PC-3 (cell line): Measurements from ENCODE around the gene TCP11.

Source experiments
- EZH2 ChIP-seq: fragments of 300-600 bp; sonication (generic); IDR thresholded peaks from one replicate; pipeline ENCODE4 v1.6.1; 2017; ENCODE audit warnings: antibody characterized with exemption, mild to moderate bottlenecking, low read length; ENCODE audit not compliant: unreplicated experiment
- TF ChIP-seq, protein P1 (sequence below): fragments of 300-600 bp; sonication (generic); conservative IDR thresholded peaks from 2 replicates; pipeline ENCODE4 v1.5.1; 2017; ENCODE audit warnings: antibody characterized with exemption, low read depth, mild to moderate bottlenecking, low read length

DNA sequence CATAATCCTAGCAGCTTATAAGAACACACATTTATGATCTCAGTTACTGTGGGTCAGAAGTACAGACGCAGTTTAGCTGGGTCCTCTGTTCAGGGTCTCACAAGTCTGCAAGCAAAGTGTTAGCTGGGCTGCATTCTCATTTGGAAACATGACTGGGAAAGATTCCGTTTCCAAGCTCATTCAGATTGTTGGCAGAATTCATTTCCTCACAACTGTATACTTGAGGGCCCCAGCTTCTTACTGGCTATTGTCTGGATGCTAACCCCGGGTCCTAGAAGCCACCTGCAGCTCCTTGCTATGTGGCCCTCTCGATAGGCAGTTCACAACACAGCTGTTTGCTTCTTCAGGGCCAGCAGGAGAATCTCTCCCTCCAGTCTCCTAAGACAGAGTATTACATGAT lies 13.1 kb downstream of the TCP11 start:
- TF ChIP-seq, protein P1, sequence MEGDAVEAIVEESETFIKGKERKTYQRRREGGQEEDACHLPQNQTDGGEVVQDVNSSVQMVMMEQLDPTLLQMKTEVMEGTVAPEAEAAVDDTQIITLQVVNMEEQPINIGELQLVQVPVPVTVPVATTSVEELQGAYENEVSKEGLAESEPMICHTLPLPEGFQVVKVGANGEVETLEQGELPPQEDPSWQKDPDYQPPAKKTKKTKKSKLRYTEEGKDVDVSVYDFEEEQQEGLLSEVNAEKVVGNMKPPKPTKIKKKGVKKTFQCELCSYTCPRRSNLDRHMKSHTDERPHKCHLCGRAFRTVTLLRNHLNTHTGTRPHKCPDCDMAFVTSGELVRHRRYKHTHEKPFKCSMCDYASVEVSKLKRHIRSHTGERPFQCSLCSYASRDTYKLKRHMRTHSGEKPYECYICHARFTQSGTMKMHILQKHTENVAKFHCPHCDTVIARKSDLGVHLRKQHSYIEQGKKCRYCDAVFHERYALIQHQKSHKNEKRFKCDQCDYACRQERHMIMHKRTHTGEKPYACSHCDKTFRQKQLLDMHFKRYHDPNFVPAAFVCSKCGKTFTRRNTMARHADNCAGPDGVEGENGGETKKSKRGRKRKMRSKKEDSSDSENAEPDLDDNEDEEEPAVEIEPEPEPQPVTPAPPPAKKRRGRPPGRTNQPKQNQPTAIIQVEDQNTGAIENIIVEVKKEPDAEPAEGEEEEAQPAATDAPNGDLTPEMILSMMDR = no peak
- no peak for TF ChIP-seq EZH2
